ENCODE results near the gene EVC2. TPM values are rescaled to one million over a fixed set of nuclear protein-coding genes. Genes with fewer than 3 reads are reported as not detected.

The EVC2 gene
- total and polyA plus RNA-seq, 9 of the 15 experiments (the other 6 are each of a cell fraction or from before 2014, with no cell fraction given): 0.03 to 0.55 (median 0.38) TPM; not detected in 1

- TF ChIP-seq NCOA2 (IDR thresholded peaks at IDR 0.05; ENCODE audit: partially characterized antibody in 2 of 2): no peak
Observed at GRCh38 chr4:5527211-5527610, 181.1 kb downstream of the EVC2 start (continued).

- no peaks in the 10 kb centered on the region for H3K4me1 ChIP-seq (replicated peaks in 1 of 2; ENCODE audit: control insufficient read depth in 2 of 2, insufficient read depth in 2 of 2, low read length in 2 of 2)
- no peak overlapping the region for H3K4me2 ChIP-seq (ENCODE audit: insufficient read depth, low read length)
- H3K4me3 ChIP-seq: no peak overlapping the region
- intact Hi-C loops (cut with micrococcal nuclease): no loop called here
- in situ Hi-C loops (cut with MboI): no loop called here
- 0 out of 5 replicates have a peak, but pooled peaks cover 0 to 3% of the 10 kb centered on the region in 2 experiments for H3K27me3 ChIP-seq (ENCODE audit: control insufficient read depth in 2 of 2, insufficient read depth in 2 of 2, low read length in 2 of 2)
- ChIA-PET POLR2A (no interaction called here), CTCF (ENCODE audit: low intra/inter-chr PET ratio) (interaction anchor here (0.7 kb wide), 1 partner anchor 654 kb away, joined by 5 read pairs; no protein-coding TSS in a partner anchor)
- no peak for FAIRE-seq
- no peaks in the 10 kb centered on the region for H3K9me3 ChIP-seq (replicated peaks; ENCODE audit: control insufficient read depth, insufficient read depth, low read depth, low read length)
- ATAC-seq: no peak
- no peak overlapping the region for H3K27ac ChIP-seq (ENCODE audit: extremely low read depth, low read depth, low read length)
- H3K79me2 ChIP-seq (ENCODE audit: control insufficient read depth, insufficient read depth, low read length): no peaks in the 10 kb centered on the region
- H4K20me1 ChIP-seq (replicated peaks; ENCODE audit: control insufficient read depth, insufficient read depth, low read length): no peaks in the 10 kb centered on the region
- H3K36me3 ChIP-seq (ENCODE audit: control insufficient read depth, insufficient read depth, low read length): no peaks in the 10 kb centered on the region
- no TSS peak for BruUV-seq (replicated peaks)
- 5% methylated on average over 3 of the region's 3 CpGs for WGBS (ENCODE audit: insufficient coverage, low coverage, missing lambda C conversion rate)
- H3K9ac ChIP-seq (ENCODE audit: insufficient read depth in 1 of 2, low read depth in 2 of 2, low read length in 2 of 2): no peak overlapping the region
- no peak for DNase-seq (ENCODE audit: extremely low read depth in 1 of 4, low spot score in 3 of 4)
- no peaks in the 10 kb centered on the region for H3K9me1 ChIP-seq (ENCODE audit: control insufficient read depth, insufficient read depth, low read length)
- no peak overlapping the region for H2AFZ ChIP-seq (ENCODE audit: low read depth, low read length)
- TF ChIP-seq RFX7 (CRISPR knock-in tag; IDR thresholded peaks at IDR 0.05) (no peak), ZEB2 (IDR thresholded peaks at IDR 0.05) (no peak), ARNT (IDR thresholded peaks at IDR 0.05) (no peak), ESRRA (IDR thresholded peaks at IDR 0.05; ENCODE audit: borderline replicate concordance, low read depth) (no peak), CBX5 (IDR thresholded peaks at IDR 0.05; ENCODE audit: borderline replicate concordance, low read depth) (no peak), MCM7 (IDR thresholded peaks at IDR 0.05) (no peak), FIP1L1 (IDR thresholded peaks at IDR 0.05; ENCODE audit: low read depth, low read length, poor library complexity, severe bottlenecking) (no peak), ZNF347 (CRISPR knock-in tag; IDR thresholded peaks at IDR 0.05; ENCODE audit: low read depth) (no peak), NFE2L1 (tag; IDR thresholded peaks at IDR 0.05; ENCODE audit: borderline replicate concordance, low read depth) (no peak), PRDM10 (IDR thresholded peaks at IDR 0.05; ENCODE audit: partially characterized antibody) (no peak), SMAD2 (IDR thresholded peaks at IDR 0.05; ENCODE audit: low read depth, low read length) (no peak)
- TF ChIP-seq, protein P1, sequence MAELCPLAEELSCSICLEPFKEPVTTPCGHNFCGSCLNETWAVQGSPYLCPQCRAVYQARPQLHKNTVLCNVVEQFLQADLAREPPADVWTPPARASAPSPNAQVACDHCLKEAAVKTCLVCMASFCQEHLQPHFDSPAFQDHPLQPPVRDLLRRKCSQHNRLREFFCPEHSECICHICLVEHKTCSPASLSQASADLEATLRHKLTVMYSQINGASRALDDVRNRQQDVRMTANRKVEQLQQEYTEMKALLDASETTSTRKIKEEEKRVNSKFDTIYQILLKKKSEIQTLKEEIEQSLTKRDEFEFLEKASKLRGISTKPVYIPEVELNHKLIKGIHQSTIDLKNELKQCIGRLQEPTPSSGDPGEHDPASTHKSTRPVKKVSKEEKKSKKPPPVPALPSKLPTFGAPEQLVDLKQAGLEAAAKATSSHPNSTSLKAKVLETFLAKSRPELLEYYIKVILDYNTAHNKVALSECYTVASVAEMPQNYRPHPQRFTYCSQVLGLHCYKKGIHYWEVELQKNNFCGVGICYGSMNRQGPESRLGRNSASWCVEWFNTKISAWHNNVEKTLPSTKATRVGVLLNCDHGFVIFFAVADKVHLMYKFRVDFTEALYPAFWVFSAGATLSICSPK (IDR thresholded peaks at IDR 0.05; ENCODE audit: borderline replicate concordance): no peak
- TF ChIP-seq, protein P2, sequence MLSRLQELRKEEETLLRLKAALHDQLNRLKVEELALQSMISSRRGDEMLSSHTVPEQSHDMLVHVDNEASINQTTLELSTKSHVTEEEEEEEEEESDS (CRISPR knock-in tag; IDR thresholded peaks at IDR 0.05): no peak
Observed at GRCh38 chr4:5526080-5526846, 182.1 kb downstream of the EVC2 start.
